K562 (cell line): ENCODE measurements around the gene ISY1. TPM values are rescaled to one million over a fixed set of nuclear protein-coding genes. Genes with fewer than 3 reads are reported as not detected.
A peak's percentile ranks its signal among the peaks of the same experiment; 100 is the strongest.

Source experiments
- ATAC-seq: fragments of 200-7000 bp; cut with Tn5 transposase; 3 replicates; pipeline ENCODE4 v1.9.1; 2020; ENCODE audit warnings: moderate library complexity
- BruUV-seq: library from RNA; stranded (reverse); fragments of 400-500 nt; replicated peaks from 2 replicates; lab custom pipeline; 2021; lab: Mats Ljungman, UMichigan
- CTCF ChIA-PET: fragments of 300-600 bp; formaldehyde crosslinking; extraction: SDS; loops from one replicate; lab custom pipeline; 2021; ENCODE audit warnings: low intra/inter-chr PET ratio; lab: Yijun Ruan, JAX
- POLR2A ChIA-PET: fragments of 300-600, 350-650 bp; sonication (Branson Sonifier 250); formaldehyde crosslinking; extraction: SDS; loops from one replicate; lab custom pipeline; 2021; ENCODE audit warnings: antibody characterized with exemption, inconsistent platforms; lab: Yijun Ruan, JAX
- DNase-seq, 4 experiments: peaks; one replicate each; pipeline versions ENCODE4 v3.0.0 to v3.0.0-alpha.2; 2011 to 2018; ENCODE audit warnings: low spot score in 3 of 4, mixed read lengths in 3 of 4; ENCODE audit errors: extremely low read depth in 1 of 4
- FAIRE-seq: peaks from 2 replicates; lab custom pipeline; 2011; peaks lifted over from hg19 to GRCh38; lab: Jason Lieb, UNC
- H2AFZ ChIP-seq: 2 replicates; pipeline ENCODE4 v1.6.0; 2011; ENCODE audit warnings: low read depth, low read length, control low read depth, inconsistent platforms
- H3K27ac ChIP-seq: fragments of 200-600 bp; 3 replicates; pipeline ENCODE4 v1.8.0; 2011; ENCODE audit warnings: low read depth, mild to moderate bottlenecking, control low read depth, inconsistent platforms, low read length, moderate library complexity, mixed read lengths; ENCODE audit errors: extremely low read depth
- H3K27me3 ChIP-seq, 2 experiments: fragments of 300-600 bp in 1 of 2; 2 replicates in 1 of 2; 3 replicates in 1 of 2; pipeline versions ENCODE4 v1.6.0 to v1.8.0; 2011; ENCODE audit warnings: inconsistent platforms in 2 of 2, low read length in 2 of 2, mild to moderate bottlenecking in 1 of 2, mixed read lengths in 1 of 2, moderate library complexity in 1 of 2; ENCODE audit not compliant: control insufficient read depth in 2 of 2, insufficient read depth in 2 of 2
- H3K36me3 ChIP-seq: fragments of 300-600 bp; 3 replicates; pipeline ENCODE4 v1.8.0; 2011; ENCODE audit warnings: mild to moderate bottlenecking, low read length, inconsistent platforms; ENCODE audit not compliant: control insufficient read depth, insufficient read depth
- H3K4me1 ChIP-seq, 2 experiments: fragments of 200-600 bp in 1 of 2; replicated peaks in 1 of 2; 2 replicates in 1 of 2; 3 replicates in 1 of 2; pipeline versions ENCODE4 v1.5.1 to v1.8.0; 2011; ENCODE audit warnings: inconsistent platforms in 2 of 2, low read length in 2 of 2, mild to moderate bottlenecking in 1 of 2, mixed read lengths in 1 of 2, moderate library complexity in 1 of 2; ENCODE audit not compliant: control insufficient read depth in 2 of 2, insufficient read depth in 2 of 2
- H3K4me2 ChIP-seq: 2 replicates; pipeline ENCODE4 v1.6.1; 2011; ENCODE audit warnings: low read length, control low read depth, inconsistent platforms, mixed read lengths; ENCODE audit not compliant: insufficient read depth
- H3K4me3 ChIP-seq: fragments of 200-600 bp; sonication (generic), shearing (Covaris generic); 2 replicates; pipeline ENCODE4 v1.5.1; 2016; ENCODE audit warnings: control low read depth, inconsistent platforms
- H3K79me2 ChIP-seq: fragments of 200-600 bp; 3 replicates; pipeline ENCODE4 v1.8.0; 2011; ENCODE audit warnings: low read length, inconsistent platforms; ENCODE audit not compliant: control insufficient read depth, insufficient read depth
- H3K9ac ChIP-seq, 2 experiments: 2 replicates each; pipeline versions ENCODE4 v1.6.0 to v1.6.1; 2011; ENCODE audit warnings: low read depth in 2 of 2, low read length in 2 of 2, control low read depth in 1 of 2, inconsistent platforms in 1 of 2, mild to moderate bottlenecking in 1 of 2, mixed read lengths in 1 of 2; ENCODE audit not compliant: insufficient read depth in 1 of 2
- H3K9me1 ChIP-seq: one replicate; pipeline ENCODE4 v1.6.0; 2011; ENCODE audit warnings: inconsistent platforms, mild to moderate bottlenecking, low read length, moderate library complexity; ENCODE audit not compliant: control insufficient read depth, insufficient read depth
- H3K9me3 ChIP-seq: replicated peaks from 2 replicates; pipeline ENCODE4 v1.5.1; 2011; ENCODE audit warnings: low read depth, low read length, inconsistent platforms; ENCODE audit not compliant: control insufficient read depth, insufficient read depth
- H4K20me1 ChIP-seq: replicated peaks from 2 replicates; pipeline ENCODE4 v1.6.1; 2011; ENCODE audit warnings: low read length, inconsistent platforms, mixed read lengths; ENCODE audit not compliant: control insufficient read depth, insufficient read depth
- ARID4B ChIP-seq: sonication (generic); formaldehyde crosslinking; IDR thresholded peaks from 2 replicates; pipeline ENCODE4 v1.8.0; 2022; ENCODE audit warnings: mild to moderate bottlenecking, missing genetic modification reagents
- BCL6 ChIP-seq: fragments of 250-450 bp; sonication (Bioruptor Pico); IDR thresholded peaks from 2 replicates; pipeline ENCODE4 v1.4.0; 2020
- CLOCK ChIP-seq: fragments of 250-450 bp; sonication (Bioruptor Pico); IDR thresholded peaks from 2 replicates; pipeline ENCODE4 v1.4.0; 2020; ENCODE audit warnings: mild to moderate bottlenecking, moderate library complexity, borderline replicate concordance
- E4F1 ChIP-seq: fragments of 250-450 bp; sonication (Bioruptor Pico); IDR thresholded peaks from 2 replicates; pipeline ENCODE4 v1.5.0; 2021; ENCODE audit warnings: mild to moderate bottlenecking, borderline replicate concordance
- HMBOX1 ChIP-seq: sonication (generic); IDR thresholded peaks from 2 replicates; pipeline ENCODE4 v1.6.1; 2016
- NFE2L1 ChIP-seq: fragments of 450-650 bp; IDR thresholded peaks from 2 replicates; pipeline ENCODE4 v1.6.1; 2016; ENCODE audit warnings: missing genetic modification characterization, low read depth, mild to moderate bottlenecking, missing compliant biosample characterization, moderate library complexity, borderline replicate concordance
- NONO ChIP-seq, 2 experiments: fragments of 200-400 bp in 1 of 2; fragments of 450-650 bp in 1 of 2; formaldehyde crosslinking in 1 of 2; IDR thresholded peaks; 2 replicates each; pipeline ENCODE4 v1.6.1; 2017; ENCODE audit warnings: low read depth in 2 of 2, mild to moderate bottlenecking in 2 of 2, moderate library complexity in 2 of 2, low read length in 1 of 2
- USF1 ChIP-seq: sonication (generic); formaldehyde crosslinking; IDR thresholded peaks from 2 replicates; pipeline ENCODE4 v1.9.0; 2022; ENCODE audit warnings: mild to moderate bottlenecking, missing genetic modification reagents
- WGBS: fragments of 100-300 bp; shearing (Covaris generic); methylation state at CpG from one replicate; pipeline ENCODE4 v1.1.6; 2016; ENCODE audit warnings: low coverage, mixed read lengths; ENCODE audit not compliant: insufficient coverage; ENCODE audit errors: missing lambda C conversion rate; 5-methylcytosine and 5-hydroxymethylcytosine counted together
- in situ Hi-C: fragments of 300-500 bp; cut with MboI; formaldehyde crosslinking; loops from 4 replicates; pipeline ENCODE4 v1.15.0; 2018; ENCODE audit warnings: inconsistent platforms, mixed read lengths
- intact Hi-C: fragments of 100-400 bp; cut with micrococcal nuclease; formaldehyde crosslinking; loops from 2 replicates; pipeline ENCODE4 v1.14.2; 2022
- polyA plus RNA-seq, 8 experiments: library from polyadenylated mRNA; depleted of rRNA in 4 of 8; stranded (reverse) in 5 of 8; unstranded in 3 of 8; fragments of >200 nt; fragmentation: Nextera tagmentation in 2 of 8; fragmentation: Illumina TruSeq in 1 of 8; extraction: Ambion mirVana in 2 of 8; extraction: Trizol in 1 of 8; gene quantifications; 2 replicates each; pipeline versions ENCODE4 v1.2.1 to v1.2.3, GENCODE V29; 2011 to 2014; ENCODE audit warnings: inconsistent platforms in 1 of 8, missing spikeins in 1 of 8
- total RNA-seq, 7 experiments: library from RNA; depleted of rRNA in 6 of 7; stranded (reverse); fragments of >200 nt in 6 of 7; fragmentation: Illumina TruSeq in 2 of 7; extraction: Trizol in 2 of 7; gene quantifications; 2 replicates each; pipeline versions ENCODE4 v1.2.1 to v1.2.3, GENCODE V29; 2011 to 2021; ENCODE audit warnings: low replicate concordance in 1 of 7

Gene ISY1
- total and polyA plus RNA-seq, 9 of the 15 experiments (the other 6 are each of a cell fraction or from before 2014, with no cell fraction given) = 23.5 to 50.0 (median 32.9) TPM

GRCh38 chr3:129161860-129162271 lies 1.0 kb upstream of the ISY1 start:
- Histone ChIP-seq H3K36me3 (peaks cover 25% of the 10 kb centered on the region; the same call in 2 of the 3 replicates), H3K9me3 (no peaks in the 10 kb centered on the region), H2AFZ (peak overlapping the region; percentile 99; the same call in 1 of the 2 replicates), H3K4me1 (peaks cover 0 to 11% of the 10 kb centered on the region in 2 experiments; a peak in 3 of 5 replicates), H3K9ac (peak overlapping the region; percentile 93 to 98), H4K20me1 (no peaks in the 10 kb centered on the region), H3K4me3 (peak overlapping the region; percentile 67), H3K79me2 (peaks cover 31% of the 10 kb centered on the region), H3K27me3 (no peaks in the 10 kb centered on the region), H3K9me1 (no peaks in the 10 kb centered on the region), H3K4me2 (peak overlapping the region; percentile 94), H3K27ac (peak overlapping the region; percentile 100)
- DNase-seq (peak in 1 of 4 experiments; percentile 21), FAIRE-seq (no peak), ATAC-seq (peak; percentile 45)
- WGBS = 2% methylated on average over 7 of the region's 12 CpGs
- in situ Hi-C loops (no loop called here), intact Hi-C loops (no loop called here)
- CTCF ChIA-PET = interaction anchor here (2.0 kb wide), 1 partner anchor 84 kb away, joined by 10 read pairs; no protein-coding TSS in a partner anchor
- no TSS peak for BruUV-seq
- POLR2A ChIA-PET = interaction anchor here (0.7 to 2.9 kb wide), 16 partner anchors 9 to 251 kb away, joined by 3 to 21 read pairs (median 4); partner anchors contain the start of genes CNBP, COPG1 and RAB43
- TF ChIP-seq CLOCK (no peak), BCL6 (CRISPR knock-in tag) (no peak), E4F1 (CRISPR knock-in tag) (no peak), ARID4B (CRISPR knock-in tag) (peak; percentile 61; the same call in 1 of the 2 replicates), HMBOX1 (0 out of 2 replicates have a peak, but pooled peaks have one; percentile 1), NFE2L1 (tag) (no peak), USF1 (CRISPR knock-in tag) (0 out of 2 replicates have a peak, but pooled peaks have one; percentile 36), NONO (IDR thresholded peaks at IDR 0.05; ENCODE audit: low read depth in 2 of 2, low read length in 1 of 2) (0 out of 4 replicates have a peak, but pooled peaks of 1 of the 2 experiments have one; percentile 2)
